DOHH2 (cell line): Measurements from ENCODE around the gene RGS2.

Experiments
- EZH2phosphoT487 ChIP-seq: fragments of 200-600 bp; sonication (generic); IDR thresholded peaks from 2 replicates; pipeline ENCODE4 v1.6.1; 2017; ENCODE audit warnings: borderline replicate concordance, mild to moderate bottlenecking, antibody characterized with exemption, low read length, moderate library complexity, mixed read lengths
- TF ChIP-seq, protein P1 (sequence below): fragments of 200-600 bp; sonication (generic); IDR thresholded peaks from one replicate; pipeline ENCODE4 v1.5.1; 2014; ENCODE audit warnings: antibody characterized with exemption, mild to moderate bottlenecking, low read depth, low read length; ENCODE audit not compliant: poor library complexity, severe bottlenecking

DNA sequence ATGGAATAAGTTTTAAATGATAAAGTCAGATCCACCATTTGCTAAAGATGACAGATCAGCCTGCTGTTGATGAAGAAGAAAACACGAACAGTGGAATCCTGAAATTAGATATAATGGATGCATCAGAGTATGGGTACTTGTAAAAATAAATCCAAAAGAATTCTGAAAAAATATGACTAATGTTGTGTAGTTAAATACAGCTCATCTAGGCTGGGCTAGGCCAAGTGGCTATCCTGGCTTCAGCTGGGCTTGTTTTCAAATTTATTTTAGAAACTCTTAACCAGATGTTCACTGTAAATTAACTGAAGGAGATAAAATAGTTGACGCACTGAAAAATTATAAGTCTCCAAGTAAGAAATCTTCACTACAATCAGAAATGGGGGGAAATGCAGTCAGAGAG is 7.4 kb upstream of the RGS2 start:
- TF ChIP-seq, protein P1, sequence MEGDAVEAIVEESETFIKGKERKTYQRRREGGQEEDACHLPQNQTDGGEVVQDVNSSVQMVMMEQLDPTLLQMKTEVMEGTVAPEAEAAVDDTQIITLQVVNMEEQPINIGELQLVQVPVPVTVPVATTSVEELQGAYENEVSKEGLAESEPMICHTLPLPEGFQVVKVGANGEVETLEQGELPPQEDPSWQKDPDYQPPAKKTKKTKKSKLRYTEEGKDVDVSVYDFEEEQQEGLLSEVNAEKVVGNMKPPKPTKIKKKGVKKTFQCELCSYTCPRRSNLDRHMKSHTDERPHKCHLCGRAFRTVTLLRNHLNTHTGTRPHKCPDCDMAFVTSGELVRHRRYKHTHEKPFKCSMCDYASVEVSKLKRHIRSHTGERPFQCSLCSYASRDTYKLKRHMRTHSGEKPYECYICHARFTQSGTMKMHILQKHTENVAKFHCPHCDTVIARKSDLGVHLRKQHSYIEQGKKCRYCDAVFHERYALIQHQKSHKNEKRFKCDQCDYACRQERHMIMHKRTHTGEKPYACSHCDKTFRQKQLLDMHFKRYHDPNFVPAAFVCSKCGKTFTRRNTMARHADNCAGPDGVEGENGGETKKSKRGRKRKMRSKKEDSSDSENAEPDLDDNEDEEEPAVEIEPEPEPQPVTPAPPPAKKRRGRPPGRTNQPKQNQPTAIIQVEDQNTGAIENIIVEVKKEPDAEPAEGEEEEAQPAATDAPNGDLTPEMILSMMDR = no peak
- no peak for TF ChIP-seq EZH2phosphoT487
